Measurements from ENCODE around the gene CNTN4. TPM values are rescaled to one million over a fixed set of nuclear protein-coding genes. Genes with fewer than 3 reads are reported as not detected.

CNTN4 gene
- total and polyA plus RNA-seq, 2 donors (not counting 3 experiments of a cell fraction or from before 2014, with no cell fraction given): not detected

DNA sequence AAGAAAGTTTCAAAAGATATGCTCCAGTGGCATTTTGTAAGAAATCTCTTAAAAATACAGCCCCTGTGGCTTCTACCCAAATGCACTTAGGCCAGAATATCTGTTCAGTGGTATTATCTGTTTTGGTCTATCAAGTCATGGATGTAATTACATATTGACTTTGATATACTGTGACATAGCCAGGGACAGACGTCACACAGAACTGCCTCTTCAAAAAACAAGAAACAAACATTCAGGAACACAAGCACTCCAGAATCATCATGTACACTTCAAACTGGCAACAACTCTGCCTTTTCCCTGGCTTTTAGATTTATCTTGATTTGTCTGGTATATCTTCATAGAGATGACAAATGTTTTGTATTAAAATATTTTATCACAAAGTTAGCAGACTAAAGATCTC is 771.2 kb downstream of the CNTN4 start:
- Histone ChIP-seq H2AFZ (ENCODE audit: low read depth, low read length) (no peak overlapping the region), H3K27ac (ENCODE audit: insufficient read depth, low read depth, low read length) (no peak overlapping the region), H3K9me3 (replicated peaks; ENCODE audit: control insufficient read depth, insufficient read depth, low read length) (peaks cover 3% of the 10 kb centered on the region), H4K20me1 (replicated peaks; ENCODE audit: control insufficient read depth, extremely low read depth, insufficient read depth, low read length) (no peaks in the 10 kb centered on the region), H3K4me3 (replicated peaks in 1 of 3; ENCODE audit: insufficient read depth in 1 of 3, low read depth in 1 of 3, low read length in 3 of 3) (no peak overlapping the region), H3K9ac (replicated peaks; ENCODE audit: extremely low read depth, insufficient read depth, low read length) (no peak overlapping the region), H3K4me1 (ENCODE audit: control insufficient read depth, extremely low read depth, insufficient read depth, low read length) (no peaks in the 10 kb centered on the region), H3K36me3 (ENCODE audit: control insufficient read depth in 2 of 2, extremely low read depth in 1 of 2, insufficient read depth in 2 of 2, low read length in 2 of 2) (no peaks in the 10 kb centered on the region), H3K9me1 (replicated peaks; ENCODE audit: control insufficient read depth, extremely low read depth, insufficient read depth, low read length) (no peaks in the 10 kb centered on the region), H3K27me3 (ENCODE audit: control insufficient read depth in 2 of 2, insufficient read depth in 2 of 2, low read length in 2 of 2) (no peaks in the 10 kb centered on the region), H3K79me2 (ENCODE audit: control insufficient read depth, insufficient read depth, low read length) (no peaks in the 10 kb centered on the region), H3K4me2 (ENCODE audit: insufficient read depth, low read length) (no peak overlapping the region)
- FAIRE-seq: no peak
- ChIA-PET CTCF (no interaction called here), POLR2A (no interaction called here)
- BruUV-seq (replicated peaks): no TSS peak
- dilution Hi-C loops (cut with MboI; ENCODE audit: extremely low pct_ligation_motif_present, low sequenced_read_pairs): no loop called here
- intact Hi-C loops (cut with micrococcal nuclease): no loop called here
- DNase-seq (ENCODE audit: low read depth, low spot score): no peak
- no peak for TF ChIP-seq POLR2AphosphoS5 (IDR thresholded peaks at IDR 0.05; ENCODE audit: insufficient read depth, low read depth, low read length)
- no peak for TF ChIP-seq MYC (IDR thresholded peaks at IDR 0.05; ENCODE audit: low read depth, low read length)
- TF ChIP-seq GATA2 (IDR thresholded peaks at IDR 0.05; ENCODE audit: insufficient read depth, insufficient read length, low read depth, low read length): no peak
- TF ChIP-seq POLR2A (IDR thresholded peaks at IDR 0.05; ENCODE audit: low read depth, low read length): no peak
- TF ChIP-seq FOS (IDR thresholded peaks at IDR 0.05; ENCODE audit: borderline replicate concordance, insufficient read depth, low read length): no peak

DNA sequence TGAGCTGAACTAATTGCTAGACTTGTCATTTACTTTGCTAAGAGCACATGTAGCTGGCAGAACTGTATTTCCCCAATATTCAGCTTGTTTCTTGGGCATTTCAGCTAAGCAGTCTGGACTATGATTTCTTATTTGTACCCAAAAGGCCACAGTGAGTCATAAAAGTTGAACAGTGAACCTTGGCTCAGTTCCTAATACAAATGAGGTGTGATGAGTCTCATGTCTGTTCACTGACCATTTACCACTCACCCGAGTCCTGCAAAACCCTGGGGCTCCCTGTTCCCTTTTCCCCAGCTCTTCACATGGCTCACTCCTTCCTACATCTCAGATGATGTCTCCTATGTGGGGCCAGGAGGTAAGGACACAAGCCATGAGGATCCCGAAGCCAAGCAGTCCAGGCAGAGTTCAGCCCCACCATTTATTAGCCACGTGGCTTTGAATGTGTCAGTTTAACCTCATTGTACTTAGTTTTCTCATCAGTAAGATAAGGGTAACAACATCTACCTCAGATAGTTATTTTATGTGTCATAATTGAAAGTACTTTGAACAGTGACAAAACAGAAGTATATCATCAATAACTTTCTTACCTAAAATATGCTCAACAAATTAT is 772.2 kb downstream of the CNTN4 start:
- H3K9ac ChIP-seq (replicated peaks; ENCODE audit: extremely low read depth, insufficient read depth, low read length): no peak overlapping the region
- no peaks in the 10 kb centered on the region for H3K9me1 ChIP-seq (replicated peaks; ENCODE audit: control insufficient read depth, extremely low read depth, insufficient read depth, low read length)
- no peak overlapping the region for H3K27ac ChIP-seq (ENCODE audit: insufficient read depth, low read depth, low read length)
- FAIRE-seq (no peak), DNase-seq (ENCODE audit: low read depth, low spot score) (no peak)
- H3K4me2 ChIP-seq (ENCODE audit: insufficient read depth, low read length): no peak overlapping the region
- intact Hi-C loops (cut with micrococcal nuclease) (no loop called here), dilution Hi-C loops (cut with MboI; ENCODE audit: extremely low pct_ligation_motif_present, low sequenced_read_pairs) (no loop called here)
- no peaks in the 10 kb centered on the region for H3K36me3 ChIP-seq (ENCODE audit: control insufficient read depth in 2 of 2, extremely low read depth in 1 of 2, insufficient read depth in 2 of 2, low read length in 2 of 2)
- ChIA-PET CTCF (no interaction called here), POLR2A (no interaction called here)
- H3K4me3 ChIP-seq (replicated peaks in 1 of 3; ENCODE audit: insufficient read depth in 1 of 3, low read depth in 1 of 3, low read length in 3 of 3): no peak overlapping the region
- H3K4me1 ChIP-seq (ENCODE audit: control insufficient read depth, extremely low read depth, insufficient read depth, low read length): no peaks in the 10 kb centered on the region
- TF ChIP-seq, protein P1, sequence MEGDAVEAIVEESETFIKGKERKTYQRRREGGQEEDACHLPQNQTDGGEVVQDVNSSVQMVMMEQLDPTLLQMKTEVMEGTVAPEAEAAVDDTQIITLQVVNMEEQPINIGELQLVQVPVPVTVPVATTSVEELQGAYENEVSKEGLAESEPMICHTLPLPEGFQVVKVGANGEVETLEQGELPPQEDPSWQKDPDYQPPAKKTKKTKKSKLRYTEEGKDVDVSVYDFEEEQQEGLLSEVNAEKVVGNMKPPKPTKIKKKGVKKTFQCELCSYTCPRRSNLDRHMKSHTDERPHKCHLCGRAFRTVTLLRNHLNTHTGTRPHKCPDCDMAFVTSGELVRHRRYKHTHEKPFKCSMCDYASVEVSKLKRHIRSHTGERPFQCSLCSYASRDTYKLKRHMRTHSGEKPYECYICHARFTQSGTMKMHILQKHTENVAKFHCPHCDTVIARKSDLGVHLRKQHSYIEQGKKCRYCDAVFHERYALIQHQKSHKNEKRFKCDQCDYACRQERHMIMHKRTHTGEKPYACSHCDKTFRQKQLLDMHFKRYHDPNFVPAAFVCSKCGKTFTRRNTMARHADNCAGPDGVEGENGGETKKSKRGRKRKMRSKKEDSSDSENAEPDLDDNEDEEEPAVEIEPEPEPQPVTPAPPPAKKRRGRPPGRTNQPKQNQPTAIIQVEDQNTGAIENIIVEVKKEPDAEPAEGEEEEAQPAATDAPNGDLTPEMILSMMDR (IDR thresholded peaks at IDR 0.05; ENCODE audit: extremely low read depth in 1 of 2, insufficient read depth in 1 of 2, low read depth in 1 of 2, low read length in 2 of 2): no peak
- TF ChIP-seq, protein P2, sequence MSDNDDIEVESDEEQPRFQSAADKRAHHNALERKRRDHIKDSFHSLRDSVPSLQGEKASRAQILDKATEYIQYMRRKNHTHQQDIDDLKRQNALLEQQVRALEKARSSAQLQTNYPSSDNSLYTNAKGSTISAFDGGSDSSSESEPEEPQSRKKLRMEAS (IDR thresholded peaks at IDR 0.05; ENCODE audit: insufficient read depth, insufficient read length): no peak
- no peak for TF ChIP-seq MYC (IDR thresholded peaks at IDR 0.05; ENCODE audit: low read depth, low read length)
- TF ChIP-seq JUN (IDR thresholded peaks at IDR 0.05; ENCODE audit: borderline replicate concordance, insufficient read depth, insufficient read length, low read depth): no peak
- TF ChIP-seq FOS (IDR thresholded peaks at IDR 0.05; ENCODE audit: borderline replicate concordance, insufficient read depth, low read length): no peak
- TF ChIP-seq POLR2AphosphoS5 (IDR thresholded peaks at IDR 0.05; ENCODE audit: insufficient read depth, low read depth, low read length): no peak
- no peaks in the 10 kb centered on the region for H3K27me3 ChIP-seq (ENCODE audit: control insufficient read depth in 2 of 2, insufficient read depth in 2 of 2, low read length in 2 of 2)
- H3K79me2 ChIP-seq (ENCODE audit: control insufficient read depth, insufficient read depth, low read length): no peaks in the 10 kb centered on the region
- peaks cover 3% of the 10 kb centered on the region for H3K9me3 ChIP-seq (replicated peaks; ENCODE audit: control insufficient read depth, insufficient read depth, low read length)
- no TSS peak for BruUV-seq (replicated peaks)
- no peaks in the 10 kb centered on the region for H4K20me1 ChIP-seq (replicated peaks; ENCODE audit: control insufficient read depth, extremely low read depth, insufficient read depth, low read length)
- no peak overlapping the region for H2AFZ ChIP-seq (ENCODE audit: low read depth, low read length)

All from endothelial cell of umbilical vein (primary cell).